ENCODE results near the gene NFIA.

Gene NFIA

GRCh38 chr1:61083807-61084440, 1.6 kb downstream of the NFIA start:
- DNase-seq (ENCODE audit: low read depth), result no peak

GRCh38 chr1:61084491-61085031, 2.2 kb downstream of the NFIA start:
- no peak for DNase-seq (ENCODE audit: low read depth)

- no peak for DNase-seq (ENCODE audit: low read depth)
Observed at GRCh38 chr1:61085206-61085982, 3.0 kb downstream of the NFIA start.

GRCh38 chr1:61085983-61086644, 3.8 kb downstream of the NFIA start:
- no peak for DNase-seq (ENCODE audit: low read depth)

GRCh38 chr1:61087571-61087970, 5.2 kb downstream of the NFIA start:
- DNase-seq (ENCODE audit: low read depth), result no peak

- DNase-seq (ENCODE audit: low read depth), result no peak
Observed at GRCh38 chr1:61088163-61088974, 6.0 kb downstream of the NFIA start.

- no peak for DNase-seq (ENCODE audit: low read depth)
Observed at GRCh38 chr1:61089338-61089737, 7.0 kb downstream of the NFIA start.

- DNase-seq (ENCODE audit: low read depth), result no peak
Observed at GRCh38 chr1:61089741-61090140, 7.4 kb downstream of the NFIA start.

- no peak for DNase-seq (ENCODE audit: low read depth)
Observed at GRCh38 chr1:61090546-61091202, 8.3 kb downstream of the NFIA start.

GRCh38 chr1:61091455-61091854, 9.1 kb downstream of the NFIA start:
- DNase-seq (ENCODE audit: low read depth), result no peak

- DNase-seq (ENCODE audit: low read depth), result no peak
Observed at GRCh38 chr1:61092642-61093041, 10.3 kb downstream of the NFIA start.

- no peak for DNase-seq (ENCODE audit: low read depth)
Observed at GRCh38 chr1:61093525-61094137, 11.3 kb downstream of the NFIA start.

GRCh38 chr1:61094677-61095469, 12.5 kb downstream of the NFIA start:
- DNase-seq (ENCODE audit: low read depth), result no peak

- DNase-seq (ENCODE audit: low read depth), result no peak
Observed at GRCh38 chr1:61095470-61095812, 13.1 kb downstream of the NFIA start.

- DNase-seq (ENCODE audit: low read depth), result no peak
Observed at GRCh38 chr1:61097317-61097716, 15.0 kb downstream of the NFIA start.

GRCh38 chr1:61097722-61098121, 15.4 kb downstream of the NFIA start:
- DNase-seq (ENCODE audit: low read depth), result no peak

GRCh38 chr1:61098333-61098732, 16.0 kb downstream of the NFIA start:
- no peak for DNase-seq (ENCODE audit: low read depth)

- no peak for DNase-seq (ENCODE audit: low read depth)
Observed at GRCh38 chr1:61098906-61099437, 16.6 kb downstream of the NFIA start.

GRCh38 chr1:61100578-61100977, 18.2 kb downstream of the NFIA start:
- DNase-seq (ENCODE audit: low read depth), result no peak

GRCh38 chr1:61101536-61101935, 19.2 kb downstream of the NFIA start:
- no peak for DNase-seq (ENCODE audit: low read depth)
